Lower lobe of right lung (tissue), 2 donors: ENCODE measurements around the gene PLD4. TPM values are rescaled to one million over a fixed set of nuclear protein-coding genes. Genes with fewer than 3 reads are reported as not detected.

Experiments used
- ATAC-seq, 2 donors: fragments of 200-7000 bp; cut with Tn5 transposase; one replicate each; pipeline ENCODE4 v1.9.1; 2020 to 2022; ENCODE audit warnings: mild to moderate bottlenecking in 2 of 2, moderate library complexity in 2 of 2
- DNase-seq: peaks from one replicate; pipeline ENCODE4 v3.0.0-alpha.2; 2020
- H3K27ac ChIP-seq: fragments of 200-600 bp; one replicate; pipeline ENCODE4 v1.8.0; 2022
- H3K27me3 ChIP-seq: fragments of 200-600 bp; one replicate; pipeline ENCODE4 v1.8.0; 2022; ENCODE audit warnings: low read depth
- H3K36me3 ChIP-seq: fragments of 200-600 bp; one replicate; pipeline ENCODE4 v1.8.0; 2022; ENCODE audit warnings: mild to moderate bottlenecking
- H3K4me1 ChIP-seq: fragments of 200-600 bp; one replicate; pipeline ENCODE4 v1.8.0; 2022
- H3K4me3 ChIP-seq: fragments of 200-600 bp; one replicate; pipeline ENCODE4 v1.8.0; 2022; ENCODE audit warnings: mild to moderate bottlenecking
- H3K9me3 ChIP-seq: fragments of 200-600 bp; one replicate; pipeline ENCODE4 v1.8.0; 2022
- CTCF ChIP-seq: fragments of 200-600 bp; IDR thresholded peaks from one replicate; pipeline ENCODE4 v1.8.0; 2022; ENCODE audit warnings: antibody characterized with exemption, mild to moderate bottlenecking
- intact Hi-C: fragments of 100-400 bp; cut with DNase I; formaldehyde crosslinking; loops from one replicate; pipeline ENCODE4 v1.11.0; 2022
- long read RNA-seq: library from polyadenylated mRNA; unstranded; transcript quantifications from one replicate; pipeline ENCODE4 v2.0.0, GENCODE V29; 2021
- total RNA-seq: library from RNA; stranded (reverse); fragmentation: NEBNext Ultra II Directional; extraction: Animal tissue kit (Norgen Biotek cat#: 25700); gene quantifications from one replicate; pipeline ENCODE4 v1.2.1, GENCODE V29; 2021
- donor health status: DM: no; HTN: yes; CAD: no; lungs with severe emphysema.

The PLD4 gene
- total RNA-seq = 1.2 TPM
- long read RNA-seq, full-length matches to known transcripts = 4 of 5 reads
- long read RNA-seq, partial matches to known transcripts = 0 of 5 reads
- long read RNA-seq, other reads (novel, unspliced or antisense) = 1 of 5 reads

GRCh38 chr14:104924421-104925213 lies at the start of gene PLD4:
Gene PLD4, plus strand, starts transcription at chr14:104924879. Its CDS starts 2,262 bp downstream, at chr14:104927141.
- ATAC-seq (no peak), DNase-seq (no peak)
- peaks cover 5% of the 10 kb centered on the region for H3K27me3 ChIP-seq
- TF ChIP-seq CTCF = no peak
- H3K27ac ChIP-seq = no peak within 1 kb of the TSS
- intact Hi-C loops = no loop called here
- H3K9me3 ChIP-seq = no peaks in the 10 kb centered on the region
- no peaks in the 10 kb centered on the region for H3K36me3 ChIP-seq
- no peak within 1 kb of the TSS for H3K4me3 ChIP-seq
- H3K4me1 ChIP-seq = no peaks in the 10 kb centered on the region

DNA sequence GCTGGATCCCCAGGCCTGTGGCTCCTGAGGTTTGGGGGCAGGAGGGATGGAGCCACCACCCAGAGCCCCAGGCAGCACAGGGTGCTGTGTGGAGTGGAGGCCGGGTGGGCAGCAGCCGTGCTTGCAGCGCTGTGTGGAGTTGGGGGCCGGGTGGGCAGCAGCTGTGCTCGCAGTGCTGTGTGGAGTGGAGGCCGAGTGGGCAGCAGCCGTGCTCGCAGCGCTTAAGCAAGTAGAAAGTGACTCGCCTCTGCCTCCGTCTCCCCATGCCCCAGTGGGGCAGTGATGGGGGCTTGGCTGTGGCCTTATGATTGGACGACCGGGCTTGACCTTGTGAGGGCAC lies 49.3 kb upstream of the PLD4 start:
- Histone ChIP-seq H3K36me3 (peaks cover 20% of the 10 kb centered on the region), H3K27me3 (no peaks in the 10 kb centered on the region), H3K9me3 (no peaks in the 10 kb centered on the region), H3K4me1 (peaks cover 6% of the 10 kb centered on the region), H3K27ac (no peak overlapping the region), H3K4me3 (no peak overlapping the region)
- ATAC-seq (no peak), DNase-seq (no peak)
- no peak for TF ChIP-seq CTCF
- intact Hi-C loops = no loop called here

DNA sequence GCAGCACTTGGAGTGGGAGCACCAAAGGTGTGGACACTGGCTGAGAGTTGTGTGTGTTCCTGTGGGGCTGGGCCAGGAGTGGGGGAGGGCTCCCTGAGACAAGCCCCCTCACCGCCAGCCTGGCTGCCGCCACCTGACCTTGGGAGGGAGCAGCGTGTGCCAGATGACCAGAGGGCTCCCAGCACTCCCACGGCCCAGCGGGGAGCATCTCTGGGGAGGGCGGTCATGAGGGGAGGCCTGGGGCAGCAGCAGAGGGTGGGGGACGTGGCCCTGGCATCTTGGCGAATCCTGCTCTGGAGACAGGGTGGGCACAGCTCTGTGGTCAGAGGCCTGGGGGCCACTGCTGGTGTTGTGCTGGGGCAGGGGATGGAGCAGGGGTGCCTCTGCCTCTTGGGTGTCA lies 48.9 kb upstream of the PLD4 start:
- peaks cover 24% of the 10 kb centered on the region for H3K36me3 ChIP-seq
- peaks cover 6% of the 10 kb centered on the region for H3K4me1 ChIP-seq
- H3K27ac ChIP-seq = no peak overlapping the region
- H3K27me3 ChIP-seq = no peaks in the 10 kb centered on the region
- no peak for DNase-seq
- intact Hi-C loops = no loop called here
- H3K9me3 ChIP-seq = no peaks in the 10 kb centered on the region
- no peak for ATAC-seq
- H3K4me3 ChIP-seq = no peak overlapping the region
- no peak for TF ChIP-seq CTCF

DNA sequence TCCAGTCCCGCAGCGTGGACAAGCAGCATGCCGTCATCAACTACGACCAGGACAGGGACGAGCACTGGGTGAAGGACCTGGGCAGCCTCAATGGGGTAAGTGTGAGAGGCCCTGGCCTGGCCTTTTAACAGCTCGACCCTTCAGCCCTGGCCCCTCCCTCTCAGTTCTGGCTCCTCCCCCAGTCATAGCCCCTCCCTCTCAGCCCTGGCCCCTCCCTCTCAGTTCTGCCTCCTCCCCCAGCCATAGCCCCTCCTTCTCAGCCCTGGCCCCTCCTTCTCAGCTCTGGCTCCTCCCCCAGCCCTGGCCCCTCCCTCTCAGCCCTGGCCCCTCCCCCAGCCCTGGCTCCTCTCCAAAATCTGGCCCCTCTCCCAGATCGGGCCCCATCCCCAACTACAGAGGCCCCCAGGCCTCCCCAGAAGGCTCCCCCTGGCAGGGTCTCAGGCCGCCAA lies 48.4 kb upstream of the PLD4 start:
- H3K4me1 ChIP-seq = peaks cover 6% of the 10 kb centered on the region
- H3K36me3 ChIP-seq = peaks cover 25% of the 10 kb centered on the region
- no peak overlapping the region for H3K27ac ChIP-seq
- no peaks in the 10 kb centered on the region for H3K9me3 ChIP-seq
- TF ChIP-seq CTCF = no peak
- no peaks in the 10 kb centered on the region for H3K27me3 ChIP-seq
- intact Hi-C loops = no loop called here
- H3K4me3 ChIP-seq = no peak overlapping the region
- no peak for DNase-seq
- peak; percentile 64 to 68 for ATAC-seq

DNA sequence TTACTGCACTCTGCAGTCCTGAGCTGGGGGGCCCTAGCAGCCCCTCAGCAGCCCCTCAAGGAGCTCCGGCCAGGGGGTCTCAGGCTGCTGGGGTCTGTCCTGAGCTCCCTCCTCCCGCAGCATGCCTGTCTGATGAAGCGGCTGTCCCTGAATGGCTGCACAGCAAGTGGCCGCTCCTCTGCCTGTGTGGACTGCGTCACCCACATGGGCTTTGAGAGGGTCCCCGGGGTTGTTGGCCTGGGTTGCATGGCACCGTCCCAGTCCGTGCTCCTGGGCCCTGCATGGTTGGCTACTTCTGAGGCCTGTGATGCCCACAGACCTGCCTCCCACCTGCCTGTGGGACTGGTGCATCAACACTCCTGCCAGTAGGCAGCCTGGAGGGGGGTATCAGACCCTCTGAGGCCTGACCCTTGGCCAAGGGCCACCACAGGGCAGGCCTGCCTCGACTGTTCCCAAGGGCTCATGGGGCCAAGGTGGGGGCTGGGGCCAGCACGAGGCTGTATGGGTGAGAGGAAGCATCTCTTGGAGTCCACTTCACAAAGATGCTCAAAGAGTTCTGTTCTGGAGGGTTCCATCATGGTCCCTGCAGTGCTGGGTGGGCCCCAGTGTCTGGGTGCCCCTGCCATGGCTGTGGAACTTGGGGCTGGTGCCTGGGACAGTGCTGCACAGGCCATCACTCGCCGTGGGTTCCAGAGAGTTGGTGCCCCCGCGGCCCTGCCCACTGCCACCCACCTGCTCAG lies 47.4 kb upstream of the PLD4 start:
- Histone ChIP-seq H3K27me3 (no peaks in the 10 kb centered on the region), H3K36me3 (peaks cover 25% of the 10 kb centered on the region), H3K4me1 (peaks cover 6% of the 10 kb centered on the region), H3K27ac (no peak overlapping the region), H3K4me3 (no peak overlapping the region), H3K9me3 (no peaks in the 10 kb centered on the region)
- DNase-seq = peak; percentile 35
- intact Hi-C loops = no loop called here
- no peak for ATAC-seq
- TF ChIP-seq CTCF = no peak
